Activated gamma-delta T cell treated with Interleukin-2 at 50 U/mL for 16 hours (primary cell): ENCODE data around the gene ADCY9.
"Not testable (repeated sequence)": the region's sequence is repeated elsewhere in the genome, so short reads cannot be mapped to it uniquely, and the experiment has no call there.

Source experiments
- DNase-seq: peaks from one replicate; pipeline ENCODE4 v3.0.0-alpha.2; 2020

The ADCY9 gene

DNA sequence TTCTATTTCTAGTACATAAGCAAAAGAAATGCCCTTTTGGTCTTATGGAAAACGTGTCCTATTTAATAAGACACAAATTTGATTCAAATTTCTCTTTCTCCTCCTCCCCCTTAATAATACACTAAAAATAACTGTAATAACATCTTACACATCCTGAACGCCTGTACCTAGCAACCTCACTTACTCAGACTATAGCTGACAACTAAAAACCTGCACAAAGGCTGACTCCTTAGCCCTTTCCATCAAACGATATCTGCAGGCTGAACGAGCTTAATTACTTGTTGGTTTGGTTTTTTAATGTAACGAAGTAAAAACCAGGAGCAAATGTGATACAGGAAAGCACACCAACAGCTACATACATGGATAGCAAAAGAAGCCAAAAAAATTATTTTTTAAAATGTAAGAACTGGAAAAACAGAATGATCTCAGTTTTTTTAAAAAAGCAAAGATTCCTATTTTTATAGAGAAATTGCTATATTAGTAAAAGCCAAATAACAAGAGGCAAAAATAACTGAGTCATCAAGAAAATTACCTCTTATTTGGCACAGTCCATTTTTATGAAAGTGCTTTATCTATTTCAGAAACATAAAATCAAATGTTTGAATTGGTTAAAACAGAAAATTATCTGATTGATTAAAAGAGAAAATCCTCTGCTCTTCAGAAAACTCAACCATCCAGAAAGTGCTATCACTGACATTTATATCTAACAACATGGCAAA, 23.5 kb downstream of the ADCY9 start:
- DNase-seq = no peak

DNA sequence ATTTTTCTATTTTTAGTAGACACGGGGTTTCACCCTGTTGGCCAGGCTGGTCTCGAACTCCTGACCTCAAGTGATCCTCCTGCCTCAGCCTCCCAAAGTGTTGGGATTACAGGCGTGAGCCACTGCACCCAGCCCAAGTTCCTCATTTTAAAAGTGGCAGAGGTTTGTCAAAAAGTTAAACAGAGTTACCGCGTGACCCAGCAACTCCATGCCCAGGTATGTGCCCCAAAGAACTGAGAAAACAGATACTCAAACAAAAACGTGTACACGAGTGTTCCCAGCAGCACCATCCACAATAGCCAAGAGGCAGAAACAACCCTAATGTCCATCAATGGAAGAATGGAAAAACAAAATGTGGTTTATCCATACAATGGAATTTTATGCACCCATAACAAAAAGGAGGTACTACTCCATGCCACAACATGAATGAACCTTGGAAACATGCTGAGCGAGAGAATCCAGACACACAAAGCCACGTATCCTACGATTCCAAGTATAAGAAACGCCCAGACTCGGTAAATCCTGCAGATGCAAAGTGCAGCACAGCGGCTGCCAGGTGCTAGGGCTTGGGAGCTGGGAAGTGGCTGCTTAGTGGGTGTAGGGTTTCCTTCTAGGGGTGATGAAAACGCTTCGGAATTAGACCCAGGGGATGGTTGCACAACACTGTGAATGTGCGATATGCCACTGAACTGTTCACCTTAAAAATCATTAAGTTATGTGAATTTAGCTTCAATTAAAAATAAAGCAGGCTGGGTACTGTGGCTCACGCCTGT, 24.8 kb downstream of the ADCY9 start:
- no peak for DNase-seq

DNA sequence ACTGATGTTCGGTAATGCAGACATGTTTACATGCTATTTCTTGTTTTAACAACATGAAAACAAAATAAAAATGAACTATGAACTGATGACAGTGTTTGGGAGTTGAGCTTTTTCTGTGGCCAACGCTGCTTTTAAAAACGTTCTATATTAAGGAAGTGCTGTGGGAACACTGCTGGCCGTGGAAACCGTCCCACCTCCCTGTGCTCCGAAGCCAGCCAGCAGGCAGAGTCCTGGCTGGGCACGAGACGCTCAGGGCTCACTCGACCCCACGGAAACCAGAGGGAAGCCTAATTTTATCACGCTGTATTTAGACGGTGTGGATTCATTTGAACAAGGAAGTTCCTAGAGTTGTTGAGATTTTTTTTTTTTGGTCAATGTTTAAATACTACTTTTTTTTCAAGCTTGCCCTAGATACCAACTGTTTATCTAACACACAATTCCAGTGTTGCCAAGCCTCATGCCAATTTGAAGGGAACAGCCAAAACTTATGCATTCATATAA, 25.8 kb downstream of the ADCY9 start:
- no peak for DNase-seq

DNA sequence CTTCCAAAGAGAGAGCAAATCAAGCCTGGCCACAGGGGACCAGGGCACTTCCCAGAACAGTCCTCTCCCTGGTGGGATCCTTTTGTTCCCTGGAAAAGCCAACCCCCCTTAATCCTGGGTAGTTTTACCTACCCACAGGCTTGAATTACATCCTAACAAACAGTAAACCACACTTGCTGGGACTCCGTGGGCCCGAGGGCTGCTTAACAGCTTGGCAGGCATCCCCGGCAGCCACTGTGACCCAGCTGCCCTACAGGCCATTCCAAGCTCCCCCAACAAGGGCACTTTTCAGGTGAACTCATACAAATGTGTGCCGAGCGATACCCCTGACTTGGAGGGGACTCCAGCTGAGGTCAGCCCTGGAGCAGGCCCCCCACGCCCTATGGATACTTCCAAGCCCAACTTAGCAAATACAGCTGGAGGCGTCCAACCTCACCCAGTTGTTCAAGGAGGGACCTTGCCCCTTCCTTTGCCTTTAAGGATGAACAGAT, 26.4 kb downstream of the ADCY9 start:
- no peak for DNase-seq

DNA sequence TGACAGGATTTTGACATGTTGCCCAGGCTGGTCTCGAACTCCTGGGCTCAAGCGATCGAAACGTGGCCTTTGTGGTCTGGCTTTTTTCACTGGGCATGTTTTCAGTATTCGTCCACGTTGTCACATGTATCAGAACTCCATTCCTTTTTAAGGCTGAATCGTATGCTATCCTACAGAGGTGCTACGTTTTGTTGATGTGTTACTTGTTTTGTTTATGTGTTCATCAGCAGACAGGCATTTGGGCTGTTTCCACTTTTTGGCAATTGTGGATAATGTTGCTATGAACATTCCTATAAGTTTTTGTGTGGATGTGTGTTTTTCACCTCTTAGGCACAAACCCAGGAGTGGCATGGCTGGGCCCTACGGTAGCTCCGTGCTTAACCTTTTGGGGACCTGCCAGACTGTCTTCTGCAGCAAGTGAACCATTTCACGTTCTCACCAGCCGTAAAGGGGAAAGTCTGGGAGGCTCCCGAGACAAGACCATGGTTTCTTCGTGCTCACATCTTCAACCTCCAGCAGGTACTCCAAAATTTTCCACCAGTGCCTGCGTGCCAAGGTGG, 26.9 kb downstream of the ADCY9 start:
- no peak for DNase-seq

DNA sequence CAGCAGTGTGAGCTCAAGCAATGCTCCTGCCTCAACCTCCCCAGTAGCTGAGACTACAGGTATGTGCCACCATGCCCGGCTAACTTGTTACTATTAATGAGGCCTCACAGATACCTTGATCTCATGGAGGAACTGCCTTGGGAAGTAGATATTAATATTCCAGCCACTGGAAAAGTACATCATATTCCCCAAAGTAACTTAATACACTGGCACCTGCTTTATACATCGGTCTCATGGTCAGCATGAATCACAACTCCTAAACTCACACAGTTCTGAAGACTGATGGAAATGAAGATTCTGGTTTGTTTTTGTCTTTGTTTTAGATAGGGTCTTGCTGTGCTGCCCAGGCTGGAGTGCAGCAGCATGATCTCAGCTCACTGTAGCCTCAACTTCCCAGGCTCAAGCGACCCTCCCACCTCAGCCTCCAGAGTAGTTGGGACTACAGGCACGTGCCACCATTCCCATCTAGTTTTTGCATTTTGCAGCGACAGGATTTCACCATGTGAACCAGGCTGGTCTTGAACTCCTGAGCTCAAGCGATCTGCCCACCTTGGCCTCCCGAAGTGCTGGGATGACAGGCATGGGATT, 28.2 kb downstream of the ADCY9 start:
- DNase-seq = no peak

DNA sequence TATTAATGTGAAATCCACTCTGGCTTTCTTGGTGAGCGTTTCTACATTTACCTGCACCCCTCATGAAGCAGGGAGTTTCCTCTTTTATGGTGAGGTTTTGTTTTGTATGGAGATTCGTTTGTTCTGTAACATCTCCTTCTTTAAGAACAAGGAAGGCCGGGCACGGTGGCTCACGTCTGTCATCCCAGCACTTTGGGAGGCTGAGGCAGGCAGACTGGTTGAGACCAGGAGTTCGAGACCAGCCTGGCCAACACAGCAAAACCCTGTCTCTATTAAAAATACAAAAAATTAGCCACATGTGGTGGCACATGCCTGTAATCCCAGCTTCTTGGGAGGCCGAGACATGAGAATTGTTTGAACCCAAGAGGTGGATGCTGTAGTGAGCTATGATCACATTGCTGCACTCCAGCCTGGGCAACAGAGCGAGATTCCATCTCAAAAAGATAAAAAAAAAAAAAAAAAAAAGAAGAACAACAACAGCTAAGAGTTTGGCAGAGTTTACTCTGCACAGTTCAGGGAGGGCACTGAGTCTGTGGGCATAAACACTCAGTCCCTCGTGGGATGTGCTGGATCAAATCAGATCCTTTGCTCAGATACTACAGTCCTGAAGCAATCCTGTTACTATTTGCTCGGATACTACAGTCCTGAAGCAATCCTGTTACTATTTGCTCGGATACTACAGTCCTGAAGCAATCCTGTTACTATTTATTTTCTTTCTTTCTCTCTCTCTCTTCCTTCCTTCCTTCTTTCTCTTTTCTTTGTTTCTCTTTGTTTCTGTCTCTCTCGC, 28.9 kb downstream of the ADCY9 start:
- DNase-seq = no peak

DNA sequence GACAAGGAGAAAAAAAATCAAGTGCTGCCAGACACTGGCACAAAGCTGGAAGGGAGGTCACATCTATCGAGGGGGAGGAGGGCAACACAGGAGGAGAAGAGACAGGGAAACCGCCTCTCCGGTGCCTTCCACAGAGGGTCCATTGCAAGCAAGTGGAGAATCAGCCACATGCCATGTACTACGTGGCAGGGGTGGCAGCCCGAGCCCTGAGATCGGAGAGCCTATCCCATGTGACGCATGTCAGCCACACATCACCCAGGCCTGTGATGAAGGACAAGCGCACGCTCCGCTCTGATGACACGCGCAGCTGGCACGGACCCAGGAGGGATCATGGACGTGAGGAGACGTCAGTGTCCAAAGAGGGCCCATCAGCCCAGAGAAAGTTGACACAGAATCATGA, 30.1 kb downstream of the ADCY9 start:
- DNase-seq = no peak

DNA sequence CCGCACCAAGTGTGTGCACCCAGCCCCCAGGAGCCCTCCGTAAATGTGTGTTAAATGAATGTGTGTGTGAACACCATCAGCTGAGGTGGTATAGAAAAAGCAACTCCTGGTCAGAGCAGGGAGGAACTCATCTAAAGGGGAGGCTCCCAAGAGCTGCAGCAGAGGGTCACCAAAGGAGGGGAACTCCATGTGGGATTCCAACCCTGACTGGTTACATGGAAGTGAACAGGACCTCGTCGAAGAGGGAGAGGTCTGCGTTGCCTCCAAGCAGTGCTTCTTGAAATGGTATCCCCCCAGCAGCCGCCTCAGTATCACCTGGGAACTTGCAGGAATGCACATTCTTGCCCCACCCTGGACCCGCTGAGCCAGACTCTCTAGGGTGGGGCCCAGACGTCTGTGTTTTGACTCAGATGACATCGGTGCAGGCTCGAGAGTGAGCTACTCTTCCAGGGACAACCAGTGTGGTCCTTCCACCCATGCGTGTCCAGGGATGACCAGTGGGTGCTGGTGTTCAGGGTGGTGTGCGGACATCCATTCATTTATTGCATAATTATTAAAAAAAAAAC, 30.8 kb downstream of the ADCY9 start:
- no peak for DNase-seq

DNA sequence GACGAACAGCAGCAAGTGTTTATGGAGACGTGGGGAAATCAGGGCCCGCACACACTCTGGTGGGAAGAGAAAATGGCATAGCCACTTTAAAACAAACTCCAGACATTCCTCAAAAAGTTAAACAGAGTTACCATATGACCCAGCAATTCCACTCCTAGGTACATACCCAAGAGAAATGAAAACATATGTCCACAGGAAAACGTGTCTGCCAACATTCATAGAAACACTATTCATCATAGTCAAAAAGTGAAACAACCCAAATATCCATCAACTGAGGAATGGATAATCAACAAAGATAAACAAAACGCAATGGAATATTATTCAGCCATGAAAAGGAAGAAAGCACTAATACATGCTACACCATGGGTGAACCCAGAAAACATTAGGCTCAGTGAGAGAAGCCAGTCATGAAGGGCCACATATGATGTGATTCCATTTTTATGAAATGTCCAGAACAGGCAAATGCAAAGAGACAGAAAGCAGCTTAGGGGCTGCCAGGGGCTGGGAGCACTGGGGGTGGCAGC, 32.8 kb downstream of the ADCY9 start:
- no peak for DNase-seq

DNA sequence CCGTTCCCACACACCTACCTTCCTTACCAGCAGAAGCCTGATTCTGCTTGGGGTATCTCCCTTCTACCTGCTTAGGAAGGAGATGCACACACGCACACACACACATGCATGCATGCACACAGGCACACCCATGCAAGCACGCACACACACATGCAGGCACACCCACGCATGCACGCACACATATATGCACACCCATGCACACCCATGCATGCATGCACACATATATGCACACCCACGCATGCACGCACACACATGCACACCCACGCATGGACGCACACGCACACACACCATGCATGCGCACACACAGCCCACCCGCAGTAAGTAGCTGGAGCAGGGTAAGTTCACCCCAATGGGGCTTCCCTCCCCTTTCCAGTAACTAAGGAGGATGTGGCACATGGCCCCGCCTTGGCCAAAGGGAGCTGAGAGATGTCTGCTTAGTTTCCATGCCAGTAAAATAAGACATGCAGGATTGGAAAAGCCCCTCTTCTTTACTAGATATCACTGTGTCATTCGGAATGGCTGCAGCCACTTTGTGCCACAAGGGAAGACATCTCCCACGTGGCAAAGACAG, 33.7 kb downstream of the ADCY9 start:
- DNase-seq = no peak

DNA sequence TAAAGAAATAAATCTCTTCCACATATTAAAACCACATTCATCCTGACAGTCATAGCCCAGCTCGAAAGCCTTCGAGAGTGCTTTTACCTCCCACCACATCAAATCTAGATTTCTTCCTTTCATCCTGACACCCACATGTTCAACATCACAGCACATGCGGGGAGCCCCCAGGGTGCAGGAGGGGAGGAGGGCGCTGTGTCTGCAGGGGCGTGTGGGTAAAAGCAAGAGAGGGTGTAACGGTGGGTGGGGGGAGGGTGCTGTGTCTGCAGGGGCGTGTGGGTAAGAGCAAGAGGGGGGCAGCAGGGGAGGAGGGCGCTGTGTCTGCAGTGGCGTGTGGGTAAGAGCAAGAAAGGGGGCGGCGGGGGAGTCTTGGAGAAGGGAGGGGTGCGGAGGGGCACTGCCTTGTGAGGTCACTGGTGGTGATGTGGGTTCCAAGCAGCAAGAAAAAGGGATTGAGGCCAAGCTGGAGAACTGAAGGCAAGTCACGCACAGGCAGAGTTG, 34.7 kb downstream of the ADCY9 start:
- DNase-seq = peak; percentile 21

DNA sequence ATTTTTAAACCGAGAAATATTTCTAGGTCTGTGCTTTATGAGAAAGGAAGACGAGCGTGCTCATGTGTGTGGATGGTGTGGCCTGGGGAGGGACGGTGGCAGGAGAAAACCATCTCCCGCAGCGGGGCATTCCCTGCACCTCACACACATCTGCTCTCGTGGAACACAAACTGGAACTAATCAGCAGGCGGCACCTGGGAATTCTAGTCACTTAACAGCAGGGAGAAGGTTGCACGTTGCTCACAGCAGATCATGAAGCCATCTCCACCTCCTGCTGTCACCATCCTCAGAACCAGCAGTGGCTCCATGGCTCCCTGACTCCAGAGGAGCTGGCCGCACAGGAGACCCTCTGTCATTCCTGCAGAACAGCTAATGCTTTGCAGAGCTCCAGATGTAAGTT, 35.2 kb downstream of the ADCY9 start:
- DNase-seq = no peak

DNA sequence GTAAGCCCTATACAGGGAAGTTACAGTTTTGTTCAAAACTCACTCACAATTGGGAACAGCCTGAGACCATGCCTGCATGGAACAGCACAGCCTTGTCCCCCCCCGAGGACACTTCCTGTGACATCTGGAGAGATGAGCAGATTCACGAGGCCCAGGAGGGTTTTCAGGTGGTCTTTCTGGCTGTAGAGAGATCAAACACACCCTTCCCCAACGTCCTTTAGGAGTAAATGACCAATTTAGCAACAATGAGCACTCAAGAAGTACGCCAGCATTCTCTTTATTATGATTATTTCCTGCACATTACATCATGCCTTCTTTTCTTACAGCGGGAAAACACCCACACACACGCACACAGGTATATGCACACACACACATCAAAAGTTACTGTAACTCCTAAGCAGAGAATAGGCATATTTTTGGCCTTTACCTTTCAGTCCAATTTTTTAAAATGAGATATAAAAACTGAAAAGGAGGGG, 39.0 kb downstream of the ADCY9 start:
- DNase-seq = no peak

DNA sequence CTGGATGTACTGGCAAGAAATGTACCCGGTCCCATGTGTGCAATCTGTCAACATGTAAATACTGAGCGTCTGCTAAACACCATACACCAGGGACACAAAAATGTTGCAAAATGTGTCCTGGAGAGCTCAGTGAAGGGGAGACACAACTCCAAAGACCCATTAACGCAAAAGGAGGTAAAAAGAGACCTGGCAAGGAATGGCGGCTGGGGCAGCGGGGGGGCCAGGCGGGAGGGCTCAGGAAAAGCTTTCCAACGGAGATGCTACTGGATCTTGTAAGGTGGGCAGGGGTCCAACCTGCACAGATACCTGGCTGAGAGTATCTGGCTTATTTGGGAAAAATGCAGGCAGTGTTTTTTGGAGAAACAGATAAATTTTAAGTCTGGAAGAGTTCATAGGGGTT, 40.7 kb downstream of the ADCY9 start:
- DNase-seq = no peak

DNA sequence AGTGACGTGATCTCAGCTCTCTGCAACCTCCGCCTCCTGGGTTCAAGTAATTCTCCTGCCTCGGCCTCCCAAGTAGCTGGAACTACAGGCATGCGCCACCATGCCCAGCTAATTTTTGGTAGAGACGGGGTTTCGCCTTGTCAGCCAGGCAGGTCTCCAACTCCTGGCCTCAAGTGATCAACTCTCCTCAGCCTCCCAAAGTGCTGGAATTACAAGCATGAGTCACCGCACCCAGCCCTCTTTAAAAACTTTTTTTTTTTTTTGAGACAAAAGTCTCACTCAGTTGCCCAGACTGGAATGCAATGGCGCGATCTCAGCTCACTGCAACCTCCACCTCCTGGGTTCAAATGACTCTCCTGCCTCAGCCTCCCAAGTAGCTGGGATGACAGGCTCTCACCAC, 43.1 kb downstream of the ADCY9 start:
- DNase-seq = not testable (repeated sequence)

DNA sequence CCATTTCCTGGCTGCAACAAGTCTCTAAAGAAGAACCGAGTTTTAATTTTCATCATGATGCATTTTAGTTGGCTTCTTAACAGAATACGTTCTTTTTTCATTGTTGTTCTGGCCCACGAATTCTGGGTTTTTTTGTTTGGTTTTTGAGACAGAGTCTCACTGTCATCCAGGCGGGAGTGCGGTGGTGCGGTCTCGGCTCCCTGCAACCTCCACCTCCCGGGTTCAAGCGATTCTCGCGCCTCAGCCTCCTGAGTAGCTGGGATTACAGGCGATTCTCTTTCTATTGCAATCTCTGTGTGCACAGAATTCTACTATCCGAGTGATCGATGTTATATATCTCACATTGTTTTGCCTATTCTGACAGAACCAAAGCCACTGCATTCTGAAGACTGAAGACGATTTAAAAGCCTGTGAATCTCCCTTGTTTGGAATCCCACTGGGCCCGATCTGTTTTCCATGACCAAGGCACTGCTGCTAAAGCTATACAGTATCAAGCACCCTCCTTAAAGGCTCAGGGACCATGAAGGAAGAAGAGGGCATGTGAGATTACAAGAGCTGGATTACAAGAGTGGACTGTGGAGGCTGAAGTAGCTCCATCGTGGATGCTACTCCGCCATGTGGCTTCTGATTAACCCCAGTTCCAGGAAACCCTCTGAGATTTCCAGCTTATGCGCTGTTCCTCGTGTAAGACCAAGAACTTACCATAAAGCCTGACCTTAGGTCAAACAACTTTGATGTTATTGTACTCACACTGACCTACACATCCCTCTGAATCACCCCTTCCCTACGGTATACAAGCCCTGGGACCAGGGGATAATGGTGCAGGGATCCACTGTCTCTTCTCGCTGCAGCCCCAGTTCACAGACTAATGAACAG, 44.3 kb downstream of the ADCY9 start:
- DNase-seq = no peak

DNA sequence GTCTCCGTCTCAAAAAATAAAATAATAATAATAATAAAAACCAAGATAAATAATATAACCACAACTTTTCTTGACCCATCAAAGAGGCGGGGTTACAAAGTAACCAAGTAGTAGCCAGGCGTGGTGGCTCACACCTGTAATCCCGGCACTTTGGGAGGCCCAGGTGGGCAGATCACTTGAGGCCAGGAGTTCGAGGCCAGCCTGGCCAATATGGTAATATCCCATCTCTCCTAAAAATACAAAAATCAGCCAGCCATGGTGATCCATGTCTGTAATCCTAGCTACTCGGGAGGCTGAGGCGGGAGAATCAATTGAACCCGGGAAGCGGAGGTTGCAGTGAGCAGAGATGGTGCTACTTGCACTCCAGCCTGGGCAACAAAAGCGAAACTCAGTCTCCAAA, 45.3 kb downstream of the ADCY9 start:
- DNase-seq = no peak

DNA sequence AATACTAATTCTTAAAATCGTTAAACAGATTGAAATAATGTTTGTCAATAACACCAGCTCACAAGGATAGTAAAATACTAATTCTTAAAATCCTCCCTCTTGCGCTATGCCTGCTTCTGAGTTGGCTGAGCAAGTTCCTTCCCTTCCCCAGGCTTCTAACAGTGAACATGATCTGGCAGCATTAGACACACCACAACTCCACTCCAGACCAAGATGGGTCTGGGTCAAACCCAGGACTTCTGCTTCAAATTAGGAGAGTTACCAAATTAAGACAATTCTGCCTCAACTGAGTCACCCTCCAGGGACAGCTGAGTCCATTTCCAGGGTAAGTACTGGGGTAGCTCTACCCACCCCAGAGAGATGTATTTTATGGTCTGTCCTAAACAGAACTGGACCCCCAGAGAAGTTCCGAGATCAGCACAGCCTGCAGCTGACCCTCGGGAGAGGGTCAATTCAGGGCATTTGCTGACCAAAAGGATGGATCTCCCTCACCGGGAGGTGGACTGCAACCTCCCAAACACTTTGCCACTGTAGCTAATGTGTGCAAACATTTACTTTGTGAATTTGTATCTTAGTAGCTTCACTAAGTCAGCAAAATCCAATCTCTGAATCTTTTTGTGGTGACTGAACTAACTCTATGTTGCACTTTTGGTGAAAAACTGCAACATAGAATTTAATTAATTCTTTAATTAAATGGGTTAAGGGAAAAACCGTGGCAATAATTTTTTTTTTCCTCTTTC, 48.8 kb downstream of the ADCY9 start:
- DNase-seq = no peak

DNA sequence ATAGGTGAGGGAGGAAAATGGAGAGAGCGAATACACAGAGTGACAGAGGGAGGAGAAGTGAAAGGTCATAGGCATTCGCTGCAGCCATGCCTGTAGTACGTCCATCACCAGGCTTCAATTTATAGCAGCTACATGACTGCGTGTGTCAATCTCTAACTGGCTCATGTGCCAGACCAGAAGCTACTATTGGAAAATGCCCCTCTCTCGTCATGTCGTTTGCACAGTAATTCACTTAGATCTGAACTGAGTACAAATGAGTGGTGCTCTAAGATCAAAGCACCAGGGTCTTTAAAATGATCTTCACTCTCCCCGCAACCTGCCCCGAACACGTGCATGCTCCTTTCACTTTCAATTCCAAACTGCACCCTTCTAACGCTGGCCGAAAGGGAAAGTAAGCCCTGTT, 51.3 kb downstream of the ADCY9 start:
- DNase-seq = peak; percentile 11
